ENCODE results near the gene HIVEP2. TPM values are rescaled to one million over a fixed set of nuclear protein-coding genes. Genes with fewer than 3 reads are reported as not detected.

Gene HIVEP2
- total RNA-seq, 1 donor from 2014 or later = 28.6 TPM

DNA sequence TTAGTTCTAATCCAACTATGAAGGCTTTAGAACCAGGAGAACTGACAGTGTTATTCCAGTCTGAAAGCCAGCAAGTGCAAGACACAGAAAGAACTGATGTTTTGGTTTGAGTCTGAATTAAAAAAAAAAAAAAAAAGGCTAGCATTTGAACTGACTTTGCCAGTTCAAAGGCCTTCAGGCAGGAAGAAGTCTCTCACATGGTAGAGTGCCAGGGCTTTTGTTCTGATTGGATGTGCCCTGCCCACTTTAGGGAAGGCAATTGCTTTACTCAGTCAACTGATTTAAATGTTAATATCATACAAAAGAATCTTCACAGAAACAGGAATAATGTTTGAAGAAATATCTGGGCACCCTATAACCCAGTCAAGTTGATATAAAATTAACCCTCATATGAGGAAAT lies 212.2 kb downstream of the HIVEP2 start:
- no peak for DNase-seq

DNA sequence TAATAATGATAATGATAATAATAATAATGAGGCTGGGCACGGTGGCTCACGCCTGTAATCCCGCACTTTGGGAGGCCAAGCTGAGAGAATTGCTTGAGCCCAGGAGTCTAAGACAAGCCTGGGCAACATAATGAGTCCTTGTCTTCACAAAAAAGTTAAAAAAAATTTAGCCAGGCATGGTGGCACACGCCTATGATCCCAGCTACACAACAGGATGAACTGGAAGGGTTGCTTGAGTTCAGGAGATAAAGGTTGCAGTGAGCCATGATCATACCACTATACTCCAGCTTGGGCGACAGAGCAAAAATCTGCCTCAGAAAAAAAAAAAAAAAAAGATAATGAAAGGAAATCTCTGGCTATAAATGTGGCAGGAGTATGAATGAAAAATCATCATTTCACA lies 213.4 kb downstream of the HIVEP2 start:
- no peak for DNase-seq

DNA sequence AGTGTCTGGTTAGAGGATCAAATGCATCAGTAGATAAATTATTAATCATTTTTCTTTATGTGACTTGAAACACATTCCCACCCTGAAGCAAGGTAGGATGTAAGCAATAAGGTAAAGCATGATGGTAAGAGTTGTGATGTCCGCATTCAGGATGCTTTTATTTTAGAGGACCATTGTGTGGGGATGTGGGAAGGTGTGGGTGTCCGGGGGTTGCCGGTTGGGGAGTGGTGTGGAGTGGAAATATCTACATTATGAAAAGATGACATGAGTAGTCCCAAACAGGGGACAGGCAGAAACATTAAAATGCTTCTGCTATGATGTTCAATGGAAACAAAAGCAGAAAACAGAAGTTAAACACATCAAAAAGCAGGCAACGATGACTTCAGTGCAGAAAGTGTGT lies 215.4 kb downstream of the HIVEP2 start:
- DNase-seq = no peak

DNA sequence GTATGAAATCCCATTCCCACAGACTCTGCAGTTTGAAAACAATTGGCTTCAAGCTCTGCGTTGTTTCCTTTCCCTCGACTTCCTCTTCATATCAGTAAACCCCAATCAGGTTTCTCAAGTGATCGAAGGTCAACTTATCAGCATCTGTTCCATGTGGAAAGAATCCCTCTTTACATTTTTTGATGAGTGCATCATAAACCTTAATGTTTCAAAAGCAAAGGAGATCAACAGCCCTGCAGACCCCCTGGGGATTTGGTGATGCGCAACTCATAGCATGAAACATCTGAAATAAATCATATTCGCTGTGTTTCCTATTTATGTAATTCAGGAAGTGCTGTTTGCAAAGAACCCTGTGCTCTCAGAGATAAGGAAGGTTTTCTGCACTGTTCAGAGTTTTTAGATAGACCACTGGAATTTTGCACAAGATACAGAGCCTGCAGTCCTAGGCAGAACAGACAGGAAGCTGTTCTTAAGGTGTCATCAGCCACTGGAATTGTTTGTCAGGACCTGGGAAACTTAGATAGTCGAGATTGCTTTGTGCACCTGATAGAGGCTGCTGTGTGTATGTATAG lies 216.0 kb downstream of the HIVEP2 start:
- DNase-seq = peak; percentile 53

DNA sequence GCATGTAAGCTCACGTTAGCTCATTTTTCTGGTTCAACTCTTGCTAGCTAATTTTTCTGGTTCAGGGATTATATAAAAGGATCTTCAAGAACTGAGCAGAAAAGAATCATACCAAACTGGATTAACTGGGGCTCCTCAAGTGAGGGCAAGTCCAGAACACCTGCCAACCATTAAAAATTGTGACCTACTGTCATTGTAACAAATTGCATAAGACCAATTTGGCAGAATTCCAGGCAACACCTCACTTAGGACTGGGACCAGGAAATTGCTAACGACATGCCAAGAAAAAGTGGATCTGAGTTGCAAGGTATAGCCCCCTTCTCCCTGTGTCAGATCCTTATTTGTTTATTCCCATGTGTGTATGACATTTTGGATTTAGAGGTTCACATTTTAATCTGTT lies 216.6 kb downstream of the HIVEP2 start:
- peak; percentile 49 for DNase-seq

DNA sequence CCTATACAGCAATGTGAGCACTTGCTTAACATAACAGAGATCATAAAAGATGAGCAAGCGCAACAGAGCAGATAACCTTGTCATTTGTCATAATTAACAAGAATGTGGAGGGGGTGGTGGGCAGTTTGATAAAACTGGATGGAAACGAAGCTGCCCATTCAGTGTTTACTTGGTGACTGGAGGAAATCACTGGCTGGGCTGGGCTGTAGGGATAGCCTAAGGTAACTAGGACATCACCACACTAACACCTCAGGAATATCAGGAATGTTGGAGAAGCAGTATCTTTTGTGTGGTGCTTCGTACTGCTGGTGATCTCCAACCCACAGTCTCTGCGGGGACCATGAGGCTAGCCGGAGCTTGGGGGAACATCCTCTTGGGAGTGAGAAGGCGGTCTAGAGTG lies 218.4 kb downstream of the HIVEP2 start:
- DNase-seq = no peak

DNA sequence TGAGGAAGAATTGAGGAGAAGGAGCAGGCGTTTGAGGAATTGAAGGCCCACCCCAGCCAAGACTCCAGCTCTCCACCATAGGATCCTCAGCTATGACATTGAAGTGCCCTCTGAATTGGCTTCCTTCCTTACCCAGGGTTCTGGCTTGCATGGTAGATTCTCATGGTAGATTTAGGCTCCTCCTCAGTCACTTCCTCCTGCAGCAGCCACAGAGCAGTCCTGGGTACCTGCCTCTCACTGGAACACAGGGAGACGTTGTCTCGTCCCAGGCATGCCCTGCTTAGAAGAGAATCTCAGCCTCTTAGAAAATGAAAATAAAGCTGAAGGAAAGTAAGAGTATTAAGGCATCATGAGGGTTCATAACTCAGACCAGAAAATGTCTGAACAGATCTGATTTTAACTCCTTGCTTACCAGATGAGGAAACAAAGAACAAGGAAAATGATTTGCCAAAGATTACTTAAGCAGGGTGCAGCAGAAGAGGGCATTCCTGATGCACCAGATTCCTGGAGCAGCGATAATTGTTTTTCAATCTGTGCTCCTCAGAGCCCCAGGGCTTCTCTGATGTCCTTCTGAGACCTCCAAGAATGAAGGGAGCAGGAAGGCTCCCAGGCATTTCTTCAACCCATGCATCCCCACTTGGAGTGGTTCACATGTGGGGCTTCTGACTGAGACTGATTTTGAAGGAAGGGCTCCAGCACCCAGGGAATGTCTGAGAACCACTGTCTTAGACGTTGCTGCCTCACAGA lies 219.8 kb downstream of the HIVEP2 start:
- DNase-seq = no peak

DNA sequence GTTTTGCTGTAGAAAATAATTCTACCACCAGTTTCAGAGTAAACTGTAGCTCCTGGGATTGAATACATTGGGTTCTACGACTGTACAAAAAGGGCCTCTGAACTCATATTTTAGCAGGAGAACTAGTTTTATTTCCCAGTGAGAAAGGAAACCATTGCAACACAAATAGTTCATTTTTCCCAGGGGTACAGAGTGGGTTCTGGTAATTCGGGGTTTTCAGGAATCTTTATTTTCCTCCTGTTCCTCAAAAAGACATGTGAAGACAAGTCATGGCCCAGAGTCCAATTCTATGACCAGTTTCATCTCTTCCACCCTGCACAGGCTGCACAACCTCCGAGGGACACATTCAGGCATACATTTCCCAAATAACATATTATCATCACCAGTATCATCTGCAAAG lies 222.1 kb downstream of the HIVEP2 start:
- no peak for DNase-seq

DNA sequence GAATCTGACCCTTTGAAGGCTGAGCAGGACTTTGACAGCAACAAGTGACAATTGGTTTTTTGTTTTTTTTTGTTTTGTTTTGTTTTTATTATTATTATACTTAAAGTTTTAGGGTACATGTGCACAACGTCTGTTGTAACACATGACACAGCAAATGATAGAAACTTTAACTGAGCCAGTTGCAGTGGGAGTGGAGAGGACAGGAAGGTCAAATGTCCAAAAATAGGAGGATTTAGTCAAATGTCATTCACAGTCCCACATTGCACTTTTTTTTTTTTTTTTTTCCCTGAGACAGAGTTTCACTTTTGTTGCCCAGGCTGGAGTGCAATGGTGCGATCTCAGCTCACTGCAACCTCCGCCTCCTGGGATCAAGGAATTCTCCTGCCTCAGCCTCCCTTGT lies 223.0 kb downstream of the HIVEP2 start:
- no peak for DNase-seq

DNA sequence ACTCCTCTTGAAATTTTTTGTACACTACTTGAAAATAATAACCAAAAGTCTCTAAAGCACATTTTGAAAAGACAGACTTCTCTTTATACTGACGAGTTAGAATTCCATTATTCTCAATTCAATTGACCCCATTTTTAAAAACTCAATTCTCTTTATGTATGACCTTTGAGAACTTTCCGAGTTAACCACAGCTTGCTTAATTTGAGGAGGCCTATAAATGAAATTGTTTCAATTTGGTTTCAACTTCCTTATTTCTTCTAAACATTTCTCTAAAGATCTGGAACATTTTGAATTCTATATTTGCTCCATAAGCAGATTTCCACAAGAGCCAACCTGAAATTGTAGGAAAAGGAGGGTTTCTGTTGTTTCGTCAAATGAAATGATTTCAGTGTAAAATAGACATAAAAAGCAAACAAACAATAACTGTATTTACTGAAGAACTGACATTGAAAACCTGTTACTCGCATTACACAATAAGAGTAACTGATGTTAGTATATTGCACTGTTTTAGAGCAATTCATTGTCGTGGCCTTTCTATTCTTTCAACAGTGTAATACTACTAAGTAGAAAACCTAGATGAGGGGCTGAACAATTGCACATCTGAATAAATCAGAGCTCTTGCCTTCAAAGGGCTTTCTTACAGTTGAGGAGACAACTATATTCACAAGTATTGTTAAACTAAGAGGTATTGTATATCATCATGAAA lies 223.6 kb downstream of the HIVEP2 start:
- no peak for DNase-seq

DNA sequence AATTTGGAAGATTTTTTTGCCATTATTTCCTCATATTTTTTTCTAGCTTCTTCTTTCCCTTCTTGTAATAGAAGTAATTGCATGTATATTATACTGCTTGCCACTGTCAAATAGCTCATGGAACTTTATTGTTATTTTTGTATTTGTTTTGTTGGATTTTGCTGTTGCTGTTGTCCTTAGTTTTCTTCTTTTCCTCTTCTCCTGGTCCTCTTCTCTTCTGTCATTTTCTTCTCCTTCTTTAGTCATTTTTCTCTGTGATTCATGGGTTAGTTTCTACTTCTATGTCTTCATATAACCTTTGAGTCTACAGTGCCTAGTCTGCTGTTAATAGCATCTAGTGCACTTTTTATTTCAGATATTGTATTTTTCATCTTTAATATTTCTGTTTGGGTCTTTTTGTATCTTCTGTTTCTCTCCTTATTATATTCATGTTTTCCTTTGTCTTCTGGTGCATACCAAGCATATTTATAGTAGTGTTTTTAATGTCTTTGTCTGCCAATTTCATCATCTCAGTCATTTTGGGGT lies 226.2 kb downstream of the HIVEP2 start:
- DNase-seq = no peak

DNA sequence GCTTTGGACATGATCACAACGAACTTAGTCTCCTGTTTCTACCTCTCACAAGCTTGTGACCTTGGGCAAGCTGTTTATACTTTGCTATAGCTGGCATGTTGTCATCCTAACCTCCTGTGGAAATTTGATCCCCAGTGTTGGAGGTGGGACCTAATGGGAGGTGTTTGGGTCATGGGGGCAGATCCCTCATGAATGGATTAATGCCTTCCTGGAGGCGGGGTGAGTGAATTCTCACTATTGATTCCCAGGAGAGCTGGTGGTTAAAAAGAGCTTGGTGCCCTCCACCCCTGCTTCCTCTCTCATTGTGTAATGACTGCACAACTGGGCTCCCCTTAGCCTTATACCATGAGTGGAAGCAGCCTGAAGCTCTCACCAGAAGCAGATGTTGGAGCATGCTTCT lies 228.9 kb downstream of the HIVEP2 start:
- no peak for DNase-seq

DNA sequence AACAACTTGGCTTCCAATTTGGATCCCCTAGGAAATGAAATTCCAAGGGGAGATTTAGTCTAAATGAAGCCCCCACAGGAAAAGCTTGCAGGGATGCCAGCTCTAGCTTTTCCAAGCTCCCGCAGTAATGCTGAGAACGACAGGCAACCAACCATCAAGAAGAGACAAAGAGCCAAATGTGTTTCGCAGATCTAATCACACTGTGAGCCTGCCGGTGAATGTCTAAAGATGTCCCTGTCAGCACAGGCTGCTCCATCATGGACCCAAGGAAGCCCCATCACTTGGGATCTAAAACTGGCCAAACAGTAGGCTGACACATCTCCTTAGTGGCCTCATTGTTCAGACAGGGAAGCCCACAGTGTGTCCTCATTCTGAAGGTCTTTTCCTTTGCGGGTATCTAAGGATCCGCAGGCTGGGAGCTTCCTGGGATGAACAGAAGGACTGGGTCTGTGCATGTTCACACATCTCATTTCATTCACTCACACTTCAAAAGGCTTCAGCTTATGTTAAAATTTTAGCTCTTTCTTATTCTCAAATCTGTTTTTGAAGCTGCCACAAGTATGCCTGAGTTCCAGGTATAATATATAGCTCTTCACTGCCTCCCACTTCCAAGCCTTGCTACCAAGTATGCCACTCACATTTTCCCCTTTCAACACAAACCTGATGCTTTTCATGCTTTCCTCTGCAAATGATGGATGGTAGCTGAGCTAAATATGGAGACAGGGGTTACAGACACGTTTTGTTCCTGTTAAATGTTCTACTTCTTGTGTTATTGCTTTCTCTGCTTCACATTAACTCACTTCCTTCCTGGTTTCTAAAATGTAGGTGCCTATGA lies 229.8 kb downstream of the HIVEP2 start:
- DNase-seq = no peak

DNA sequence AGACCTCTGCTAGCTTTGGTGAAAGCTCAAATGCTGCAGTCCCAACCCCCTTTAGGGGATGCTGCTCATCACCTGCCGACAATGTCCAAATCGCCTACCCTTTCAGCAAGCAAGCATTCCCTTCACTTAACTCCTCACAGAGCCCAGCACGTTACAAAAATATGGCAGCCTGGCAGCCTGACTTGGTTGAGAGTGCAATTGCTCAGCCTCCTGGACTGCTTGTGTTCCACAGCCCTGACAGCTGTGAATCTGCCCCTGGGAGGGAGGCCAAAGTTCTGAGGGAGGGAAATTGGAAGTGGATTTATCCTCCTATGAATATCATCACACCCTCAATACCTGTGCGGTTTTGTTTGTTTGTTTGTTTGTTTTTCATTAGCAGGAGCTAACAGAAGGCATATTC lies 231.0 kb downstream of the HIVEP2 start:
- no peak for DNase-seq

DNA sequence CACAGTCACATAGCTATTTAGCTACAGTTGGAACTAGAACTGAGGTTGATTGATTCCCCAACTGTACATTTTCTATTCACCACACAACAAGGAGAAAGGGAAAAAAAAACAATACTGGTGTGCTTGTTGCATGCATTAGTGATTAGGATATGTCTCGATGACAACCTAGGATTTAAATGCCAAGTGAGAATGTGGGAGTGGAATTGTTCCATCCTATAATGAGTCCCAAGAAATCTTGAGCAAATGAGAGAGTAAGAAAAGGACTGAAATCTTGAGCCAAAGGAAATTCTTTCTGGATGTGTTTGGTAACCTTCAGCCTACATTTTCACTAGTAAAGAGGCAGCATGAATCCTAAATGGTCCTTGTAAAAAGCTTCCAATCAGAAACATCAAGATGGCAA lies 232.7 kb downstream of the HIVEP2 start:
- no peak for DNase-seq

DNA sequence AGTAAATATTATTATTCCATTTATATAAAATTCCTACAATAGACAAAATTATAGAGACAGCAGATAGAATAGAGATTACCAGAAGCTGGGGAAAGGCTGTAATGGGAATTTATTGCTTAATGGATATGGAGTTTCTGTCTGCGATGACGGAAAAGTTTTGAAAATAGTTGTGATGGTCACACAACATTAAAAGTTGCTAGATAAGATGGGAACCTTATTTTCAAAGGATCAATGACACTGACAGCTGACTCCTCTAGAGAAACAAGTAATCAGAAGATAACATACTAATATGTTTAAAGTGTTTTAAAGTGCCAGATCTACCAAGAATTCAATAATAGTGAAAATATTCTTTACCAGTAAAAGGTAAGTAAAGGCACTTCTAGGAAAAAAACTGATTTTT lies 236.3 kb downstream of the HIVEP2 start:
- DNase-seq = no peak

DNA sequence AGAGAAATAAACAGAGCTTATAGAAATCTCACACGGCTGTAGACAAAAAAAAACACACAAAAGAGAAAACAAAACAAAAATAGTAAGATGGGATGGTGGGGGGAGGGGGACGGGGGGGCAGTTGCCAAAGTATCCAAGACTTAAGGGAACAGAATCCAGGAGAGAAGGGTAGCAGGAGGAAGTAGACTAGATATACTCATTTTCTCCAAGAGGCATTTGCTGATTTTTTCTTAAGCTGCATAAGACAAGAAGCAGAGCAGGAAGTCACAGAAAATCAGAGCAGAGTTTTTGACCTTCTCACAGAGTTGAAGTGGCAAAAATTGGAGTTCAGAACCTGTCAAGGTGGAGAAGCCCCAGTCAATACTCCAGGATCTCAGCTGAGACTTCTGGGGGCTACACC lies 237.7 kb downstream of the HIVEP2 start:
- no peak for DNase-seq

DNA sequence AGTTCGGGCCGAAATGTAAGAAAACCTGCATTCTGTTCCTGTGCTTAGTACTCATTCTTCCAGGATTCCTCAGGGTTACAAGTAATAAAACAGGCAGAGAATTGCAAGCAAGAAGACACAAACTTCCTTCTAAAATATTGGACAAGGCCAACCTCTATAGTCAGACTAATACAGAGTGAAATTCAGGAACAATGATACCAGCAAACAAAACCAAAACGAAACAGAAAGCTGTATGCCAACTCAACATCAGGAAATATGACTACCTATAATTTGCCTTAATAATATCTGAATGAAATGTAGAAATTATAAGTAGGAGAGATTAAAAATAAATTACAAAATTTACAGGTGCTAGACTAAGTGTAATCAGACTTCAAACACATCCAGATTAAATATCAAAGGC lies 238.8 kb downstream of the HIVEP2 start:
- no peak for DNase-seq

DNA sequence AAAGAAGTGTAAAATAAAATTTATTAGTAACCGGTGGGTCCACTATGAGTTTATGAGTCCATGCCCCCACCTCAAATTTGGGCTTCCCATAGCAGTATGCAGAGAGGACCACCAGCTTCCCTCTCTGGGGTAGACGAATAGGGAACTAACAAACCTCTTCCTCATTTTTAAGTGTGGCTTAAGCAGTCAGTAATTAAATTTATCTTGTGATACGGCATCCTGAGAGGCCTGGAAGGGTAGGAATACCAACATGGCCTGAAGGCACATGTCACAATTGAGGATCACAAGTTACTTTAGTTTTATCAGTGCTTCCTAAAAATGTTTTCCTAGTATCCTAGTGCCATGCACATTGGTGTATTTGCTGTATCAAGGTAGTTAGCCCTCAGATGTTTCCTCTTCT lies 239.9 kb downstream of the HIVEP2 start:
- no peak for DNase-seq

DNA sequence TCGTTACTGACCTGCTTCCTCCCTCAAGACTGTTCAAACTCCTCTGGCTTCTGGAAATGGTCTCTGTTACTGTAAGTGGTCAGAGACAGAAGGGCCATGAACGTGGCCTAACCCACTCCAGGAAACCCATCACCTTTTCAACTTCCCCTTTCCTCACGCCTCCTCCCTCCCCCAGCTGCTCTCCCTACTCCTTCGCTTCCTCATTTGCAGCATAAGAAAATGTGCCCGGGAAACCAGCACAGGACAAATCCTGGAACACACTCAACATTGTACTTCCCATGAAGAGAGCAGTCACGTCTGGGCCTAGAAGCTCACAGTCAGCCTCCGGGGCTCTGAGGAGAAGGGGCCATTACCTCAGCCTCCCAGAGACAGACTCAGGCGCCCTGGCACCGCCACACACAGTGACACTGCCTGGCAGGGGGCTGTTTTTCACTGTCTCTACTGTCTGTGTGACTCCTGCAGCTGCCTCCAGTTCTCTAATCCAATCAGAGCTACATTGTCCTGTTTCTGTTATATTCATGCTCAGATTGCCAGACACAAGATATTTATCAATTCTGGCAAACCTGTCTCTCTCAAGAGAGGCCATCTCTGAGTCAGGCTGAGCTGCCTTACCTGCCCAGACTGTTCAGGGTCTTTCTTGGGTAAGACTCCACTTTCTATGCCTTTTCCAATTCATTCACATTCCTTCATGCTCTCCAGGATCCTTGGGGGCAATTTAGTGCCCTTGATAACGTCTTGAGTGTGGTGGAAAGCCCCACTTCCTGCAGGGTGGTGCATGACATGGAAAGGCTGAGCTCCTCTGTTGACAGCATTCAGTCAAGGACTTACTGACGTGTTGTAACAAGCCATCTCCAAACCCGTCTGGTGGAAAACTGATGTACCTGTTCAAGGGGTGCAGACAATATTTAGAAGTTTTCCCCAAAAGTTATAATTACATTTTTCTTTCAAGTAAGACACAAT lies 242.2 kb downstream of the HIVEP2 start:
- DNase-seq = peak; percentile 42

Data from tongue (tissue), 2 donors.